ENCODE results near the gene CHPT1. TPM values are rescaled to one million over a fixed set of nuclear protein-coding genes. Genes with fewer than 3 reads are reported as not detected.
A peak's percentile ranks its signal among the peaks of the same experiment; 100 is the strongest.

Gene CHPT1
- total and polyA plus RNA-seq, 9 of the 15 experiments (the other 6 are each of a cell fraction or from before 2014, with no cell fraction given), result 15.3 to 210 (median 91.9) TPM

DNA sequence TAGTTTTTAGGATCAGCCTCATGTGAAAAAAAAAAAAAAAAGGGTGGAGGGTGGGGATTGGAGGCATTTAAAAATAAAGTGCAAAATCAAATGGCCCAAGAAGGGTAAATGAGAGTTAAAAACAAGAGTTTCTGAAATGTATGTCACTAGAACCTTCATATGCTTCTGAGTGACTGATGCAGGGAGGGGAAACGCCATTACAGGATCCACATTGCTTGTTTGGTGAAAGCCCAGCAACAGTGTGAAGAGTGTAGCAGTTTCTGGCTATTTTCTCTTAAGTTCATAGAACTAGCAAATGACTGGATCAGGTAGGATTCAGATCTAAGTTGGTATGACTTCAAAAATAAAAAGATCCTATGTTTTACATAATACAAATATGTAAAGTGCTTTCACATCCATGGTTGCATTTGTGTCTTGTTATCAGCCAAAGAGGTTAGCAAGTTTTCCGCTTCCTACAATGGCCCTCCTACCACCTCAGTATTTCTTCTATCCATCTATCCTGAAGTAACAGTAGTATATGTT is 2.9 kb downstream of the CHPT1 start (continued):
- TF ChIP-seq PBX2 (CRISPR knock-in tag; IDR thresholded peaks at IDR 0.05; ENCODE audit: low read depth) (no peak), PBX2 (tag; conservative IDR thresholded peaks at IDR 0.05; ENCODE audit: low read depth) (peak; percentile 57; the same call in 1 of the 2 replicates), PKNOX1 (IDR thresholded peaks at IDR 0.05) (peak; percentile 54), TOE1 (IDR thresholded peaks at IDR 0.05; ENCODE audit: borderline replicate concordance) (no peak), TOE1 (CRISPR knock-in tag; IDR thresholded peaks at IDR 0.05; ENCODE audit: borderline replicate concordance, low read depth) (no peak), SMARCE1 (IDR thresholded peaks at IDR 0.05) (0 out of 2 replicates have a peak, but pooled peaks have one; percentile 8)
- TF ChIP-seq, protein P1, sequence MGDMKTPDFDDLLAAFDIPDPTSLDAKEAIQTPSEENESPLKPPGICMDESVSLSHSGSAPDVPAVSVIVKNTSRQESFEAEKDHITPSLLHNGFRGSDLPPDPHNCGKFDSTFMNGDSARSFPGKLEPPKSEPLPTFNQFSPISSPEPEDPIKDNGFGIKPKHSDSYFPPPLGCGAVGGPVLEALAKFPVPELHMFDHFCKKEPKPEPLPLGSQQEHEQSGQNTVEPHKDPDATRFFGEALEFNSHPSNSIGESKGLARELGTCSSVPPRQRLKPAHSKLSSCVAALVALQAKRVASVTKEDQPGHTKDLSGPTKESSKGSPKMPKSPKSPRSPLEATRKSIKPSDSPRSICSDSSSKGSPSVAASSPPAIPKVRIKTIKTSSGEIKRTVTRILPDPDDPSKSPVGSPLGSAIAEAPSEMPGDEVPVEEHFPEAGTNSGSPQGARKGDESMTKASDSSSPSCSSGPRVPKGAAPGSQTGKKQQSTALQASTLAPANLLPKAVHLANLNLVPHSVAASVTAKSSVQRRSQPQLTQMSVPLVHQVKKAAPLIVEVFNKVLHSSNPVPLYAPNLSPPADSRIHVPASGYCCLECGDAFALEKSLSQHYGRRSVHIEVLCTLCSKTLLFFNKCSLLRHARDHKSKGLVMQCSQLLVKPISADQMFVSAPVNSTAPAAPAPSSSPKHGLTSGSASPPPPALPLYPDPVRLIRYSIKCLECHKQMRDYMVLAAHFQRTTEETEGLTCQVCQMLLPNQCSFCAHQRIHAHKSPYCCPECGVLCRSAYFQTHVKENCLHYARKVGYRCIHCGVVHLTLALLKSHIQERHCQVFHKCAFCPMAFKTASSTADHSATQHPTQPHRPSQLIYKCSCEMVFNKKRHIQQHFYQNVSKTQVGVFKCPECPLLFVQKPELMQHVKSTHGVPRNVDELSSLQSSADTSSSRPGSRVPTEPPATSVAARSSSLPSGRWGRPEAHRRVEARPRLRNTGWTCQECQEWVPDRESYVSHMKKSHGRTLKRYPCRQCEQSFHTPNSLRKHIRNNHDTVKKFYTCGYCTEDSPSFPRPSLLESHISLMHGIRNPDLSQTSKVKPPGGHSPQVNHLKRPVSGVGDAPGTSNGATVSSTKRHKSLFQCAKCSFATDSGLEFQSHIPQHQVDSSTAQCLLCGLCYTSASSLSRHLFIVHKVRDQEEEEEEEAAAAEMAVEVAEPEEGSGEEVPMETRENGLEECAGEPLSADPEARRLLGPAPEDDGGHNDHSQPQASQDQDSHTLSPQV (IDR thresholded peaks at IDR 0.05), result 0 out of 2 replicates have a peak, but pooled peaks have one; percentile 35

All from K562 (cell line).